GM19324 (cell line): ENCODE results near the gene LRATD1.
A peak's percentile ranks its signal among the peaks of the same experiment; 100 is the strongest.

Source experiments
- ATAC-seq: cut with Tn5 transposase; IDR thresholded peaks from one replicate; pipeline ENCODE4 v1.9.1; 2021; ENCODE audit warnings: mild to moderate bottlenecking, moderate library complexity; ENCODE audit not compliant: unreplicated experiment, low FRiP score

Gene LRATD1

GRCh38 chr2:14633061-14633460 is 544 bp downstream of the LRATD1 start:
- ATAC-seq: no peak

GRCh38 chr2:14633461-14634181 is 1.1 kb downstream of the LRATD1 start:
- no peak for ATAC-seq

DNA sequence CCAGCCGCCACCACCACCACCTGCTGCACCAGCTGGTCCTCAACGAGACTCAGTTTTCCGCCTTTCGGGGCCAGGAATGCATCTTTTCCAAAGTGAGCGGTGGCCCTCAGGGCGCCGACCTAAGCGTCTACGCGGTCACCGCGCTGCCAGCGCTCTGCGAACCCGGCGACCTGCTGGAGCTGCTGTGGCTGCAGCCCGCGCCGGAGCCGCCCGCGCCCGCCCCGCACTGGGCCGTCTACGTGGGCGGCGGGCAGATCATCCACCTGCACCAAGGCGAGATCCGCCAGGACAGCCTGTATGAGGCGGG is 1.6 kb downstream of the LRATD1 start:
- ATAC-seq: no peak

- no peak for ATAC-seq
Measured at GRCh38 chr2:14634489-14635390, 2.2 kb downstream of the LRATD1 start.

- no peak for ATAC-seq
Measured at GRCh38 chr2:14635391-14635871, 2.9 kb downstream of the LRATD1 start.

DNA sequence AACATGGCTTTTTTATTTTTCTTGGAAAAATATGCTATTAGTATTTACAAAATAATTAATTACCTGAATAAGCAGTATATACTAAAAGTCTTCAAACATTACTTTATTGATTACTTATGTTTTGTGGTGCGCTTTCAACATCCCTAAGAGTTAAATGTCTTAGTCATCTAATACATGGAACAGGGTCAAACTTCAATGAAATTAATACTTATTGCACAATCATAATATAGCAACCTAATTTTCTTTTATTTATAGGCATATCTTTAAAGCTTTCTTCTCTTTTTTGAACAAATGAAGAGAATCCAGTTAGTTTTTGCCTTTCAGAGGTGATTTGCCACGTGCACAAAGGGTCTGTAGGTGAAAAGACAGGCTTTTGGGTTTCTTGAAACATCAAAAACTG is 6.0 kb downstream of the LRATD1 start:
- no peak for ATAC-seq

GRCh38 chr2:14641116-14641515 is 8.6 kb downstream of the LRATD1 start:
- no peak for ATAC-seq

GRCh38 chr2:14642499-14642898 is 10.0 kb downstream of the LRATD1 start:
- no peak for ATAC-seq

DNA sequence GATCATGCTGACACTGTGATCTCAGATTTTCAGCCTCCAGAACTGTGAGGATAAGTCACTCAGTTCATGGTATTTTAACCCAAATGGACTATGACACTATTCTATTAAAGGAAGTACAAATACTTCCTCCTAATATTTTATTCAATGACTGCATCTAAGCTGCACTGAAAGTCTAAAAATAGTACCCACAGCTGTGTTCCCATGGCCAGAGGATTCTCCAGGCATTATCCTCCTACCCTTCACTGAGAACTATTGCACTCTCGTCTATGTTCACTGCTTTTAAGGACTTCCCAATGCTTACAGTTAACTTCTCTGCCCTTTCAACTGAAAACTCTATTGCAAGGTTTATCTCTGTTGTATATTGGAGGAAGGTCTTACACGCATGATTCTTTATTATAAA is 15.2 kb downstream of the LRATD1 start:
- ATAC-seq: no peak

DNA sequence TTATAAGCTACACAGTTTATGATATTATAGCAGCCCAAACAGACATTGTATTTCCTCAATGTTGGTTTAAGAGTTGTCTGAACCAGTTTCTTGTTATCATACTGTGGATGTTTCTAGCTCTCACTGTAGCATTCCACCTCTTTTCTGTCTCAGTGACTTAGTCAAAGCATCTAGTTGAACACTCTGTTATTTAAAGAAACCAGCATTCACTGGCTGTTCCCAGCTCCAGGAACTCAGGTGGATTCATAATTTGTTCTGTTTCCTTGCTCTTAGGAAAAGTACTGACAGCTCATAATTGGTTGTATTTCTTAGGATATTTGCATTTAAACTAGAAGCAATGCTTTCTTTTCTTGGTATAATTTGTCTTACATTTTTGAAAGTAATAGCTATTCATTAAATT is 17.5 kb downstream of the LRATD1 start:
- no peak for ATAC-seq

GRCh38 chr2:14654835-14655282 is 22.3 kb downstream of the LRATD1 start:
- ATAC-seq: peak; percentile 84

- ATAC-seq: no peak
Measured at GRCh38 chr2:14656146-14656545, 23.6 kb downstream of the LRATD1 start.

- ATAC-seq: no peak
Measured at GRCh38 chr2:14661163-14661562, 28.6 kb downstream of the LRATD1 start.

DNA sequence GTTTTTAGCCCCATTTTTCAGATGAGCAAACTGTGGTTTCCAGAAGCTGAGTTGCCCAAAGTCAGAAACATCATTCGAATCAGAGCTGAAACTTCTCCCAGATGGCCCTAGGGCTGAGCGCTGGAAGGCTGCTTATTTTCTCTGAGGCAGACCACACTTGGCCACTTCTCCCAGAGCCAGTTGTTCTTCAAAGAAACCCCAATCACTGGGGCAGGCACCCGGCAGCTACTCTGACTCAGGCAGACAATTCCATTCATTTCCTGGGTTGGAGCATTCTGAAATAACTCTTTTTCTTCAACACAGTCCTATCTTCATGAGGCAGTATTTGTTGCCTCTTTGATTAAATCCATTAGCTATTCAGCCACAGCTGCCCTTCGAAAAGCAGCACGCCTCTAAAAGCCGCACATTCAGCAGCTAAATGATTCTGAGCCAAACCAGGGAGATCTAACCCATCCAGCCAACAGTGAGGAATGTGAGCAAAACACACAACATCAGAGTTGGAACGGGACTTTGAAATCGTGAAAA is 40.9 kb downstream of the LRATD1 start:
- ATAC-seq: no peak

- no peak for ATAC-seq
Measured at GRCh38 chr2:14675489-14675888, 43.0 kb downstream of the LRATD1 start.

GRCh38 chr2:14676371-14676770 is 43.9 kb downstream of the LRATD1 start:
- ATAC-seq: no peak

DNA sequence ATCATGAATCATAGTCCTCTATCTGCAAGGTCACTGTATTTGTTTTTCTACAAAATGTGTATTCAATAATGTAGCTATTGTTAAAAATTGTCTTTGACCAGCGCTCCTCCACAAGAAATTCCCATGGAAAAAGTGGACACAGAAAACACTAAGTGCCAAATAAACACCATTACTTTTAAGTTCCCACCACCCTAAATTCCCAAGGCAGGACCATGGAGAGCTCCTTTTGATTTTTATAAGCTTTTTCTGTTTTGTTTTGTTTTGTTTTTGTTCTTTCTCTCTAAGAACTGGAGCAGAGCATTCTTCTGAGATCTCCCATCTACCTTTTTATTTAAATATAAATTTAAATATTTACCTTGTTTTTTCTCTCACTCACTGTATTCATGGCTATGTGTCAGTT is 44.5 kb downstream of the LRATD1 start:
- ATAC-seq: no peak

GRCh38 chr2:14678761-14679160 is 46.2 kb downstream of the LRATD1 start:
- ATAC-seq: no peak

DNA sequence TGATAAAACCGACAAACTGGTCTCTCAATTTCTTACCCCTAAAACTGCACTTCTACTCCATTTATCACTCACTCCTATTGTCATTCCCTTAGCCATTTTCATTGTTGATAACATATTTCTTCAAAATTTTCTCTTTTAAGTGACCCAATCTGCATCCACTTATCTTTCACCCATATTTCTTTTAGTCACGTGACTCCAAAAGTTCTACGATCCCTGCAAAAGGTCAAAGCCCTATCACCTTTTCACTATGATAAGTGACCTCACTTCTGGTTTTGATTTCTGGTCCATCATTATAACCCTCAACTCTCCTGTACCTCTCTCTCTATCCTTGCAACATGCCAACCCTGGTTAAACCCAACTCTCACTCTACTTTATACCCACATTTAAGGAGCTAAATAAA is 49.1 kb downstream of the LRATD1 start:
- ATAC-seq: no peak
